A549 (cell line): ENCODE measurements around the gene PEX16. TPM values are rescaled to one million over a fixed set of nuclear protein-coding genes. Genes with fewer than 3 reads are reported as not detected.

Experiments
- ATAC-seq, 2 experiments: fragments of 200-7000 bp in 1 of 2; fragments of >200 bp in 1 of 2; cut with Nextera tagmentation in 1 of 2; cut with Tn5 transposase in 1 of 2; 3 replicates each; pipeline versions ENCODE4 v1.8.0 to v1.9.1; 2018 to 2020; ENCODE audit warnings: mild to moderate bottlenecking in 1 of 2, moderate library complexity in 1 of 2
- CTCF ChIA-PET: fragments of 300-600 bp; sonication (Branson Sonifier 250); formaldehyde crosslinking; extraction: SDS; loops from one replicate; lab custom pipeline; 2021; ENCODE audit warnings: antibody characterized with exemption, inconsistent platforms; lab: Yijun Ruan, JAX
- POLR2A ChIA-PET: fragments of 350-600 bp; formaldehyde crosslinking; extraction: SDS; loops from one replicate; lab custom pipeline; 2021; ENCODE audit warnings: antibody characterized with exemption, inconsistent platforms; lab: Yijun Ruan, JAX
- DNase-seq, 2 experiments: peaks; one replicate each; pipeline versions ENCODE4 v3.0.0 to v3.0.0-alpha.2; 2011 to 2016; ENCODE audit warnings: low read depth in 1 of 2, low spot score in 1 of 2
- FAIRE-seq: peaks from 2 replicates; lab custom pipeline; 2011; peaks lifted over from hg19 to GRCh38; lab: Jason Lieb, UNC
- H3K27ac ChIP-seq, 2 experiments: fragments of >200 bp; sonication (Bioruptor Twin); formaldehyde crosslinking; 3 replicates each; pipeline ENCODE4 v1.5.1; 2016 to 2017
- H3K4me1 ChIP-seq: fragments of >200 bp; sonication (Bioruptor Twin); formaldehyde crosslinking; 3 replicates; pipeline ENCODE4 v1.6.1; 2016
- H3K4me2 ChIP-seq: fragments of >200 bp; sonication (Bioruptor Twin); formaldehyde crosslinking; 3 replicates; pipeline ENCODE4 v1.6.1; 2016
- H3K4me3 ChIP-seq: fragments of >200 bp; sonication (Bioruptor Twin); formaldehyde crosslinking; 3 replicates; pipeline ENCODE4 v1.5.1; 2016
- H3K9me3 ChIP-seq: fragments of >200 bp; sonication (Bioruptor Twin); formaldehyde crosslinking; 3 replicates; pipeline ENCODE4 v1.6.1; 2016
- CBX2 ChIP-seq: fragments of 200-600 bp; sonication (generic); IDR thresholded peaks from 2 replicates; pipeline ENCODE4 v1.6.1; 2016; ENCODE audit warnings: low read depth, mild to moderate bottlenecking, borderline replicate concordance
- CBX8 ChIP-seq: fragments of 200-600 bp; sonication (generic); IDR thresholded peaks from 2 replicates; pipeline ENCODE4 v1.6.1; 2016
- CEBPB ChIP-seq, 2 experiments: fragments of >200 bp in 1 of 2; sonication (Bioruptor Twin) in 1 of 2; formaldehyde crosslinking in 1 of 2; IDR thresholded peaks; 2 replicates each; pipeline ENCODE4 v1.6.1; 2012 to 2016
- CHD4 ChIP-seq: fragments of 200-600 bp; sonication (generic); IDR thresholded peaks from 2 replicates; pipeline ENCODE4 v1.6.1; 2016; ENCODE audit warnings: antibody characterized with exemption, mild to moderate bottlenecking, borderline replicate concordance
- EHF ChIP-seq: fragments of 250-450 bp; sonication (Bioruptor Pico); IDR thresholded peaks from 2 replicates; pipeline ENCODE4 v1.5.0; 2020; ENCODE audit warnings: mild to moderate bottlenecking
- FOSB ChIP-seq: fragments of 250-450 bp; sonication (Bioruptor Pico); IDR thresholded peaks from 2 replicates; pipeline ENCODE4 v1.5.0; 2020; ENCODE audit warnings: mild to moderate bottlenecking, moderate library complexity
- HES2 ChIP-seq: fragments of >200 bp; sonication (Bioruptor Twin); formaldehyde crosslinking; IDR thresholded peaks from 2 replicates; pipeline ENCODE4 v1.6.1; 2016
- HOXA7 ChIP-seq: fragments of 250-450 bp; sonication (Bioruptor Pico); IDR thresholded peaks from 2 replicates; pipeline ENCODE4 v1.5.0; 2020; ENCODE audit warnings: mild to moderate bottlenecking, moderate library complexity
- HOXB13 ChIP-seq: fragments of 250-450 bp; sonication (Bioruptor Pico); IDR thresholded peaks from 2 replicates; pipeline ENCODE4 v1.5.0; 2020; ENCODE audit warnings: low read depth, mild to moderate bottlenecking, moderate library complexity
- JUN ChIP-seq, 2 experiments: fragments of >200 bp; sonication (Bioruptor Twin); formaldehyde crosslinking; IDR thresholded peaks; 2 replicates in 1 of 2; 3 replicates in 1 of 2; pipeline ENCODE4 v1.6.1; 2016 to 2017
- KDM5A ChIP-seq: fragments of 200-600 bp; sonication (generic); IDR thresholded peaks from 2 replicates; pipeline ENCODE4 v1.6.1; 2016; ENCODE audit warnings: antibody characterized with exemption, mild to moderate bottlenecking
- MAX ChIP-seq: IDR thresholded peaks from 2 replicates; pipeline ENCODE4 v1.6.1; 2012
- NFE2L2 ChIP-seq: fragments of 150-350 bp; conservative IDR thresholded peaks from 2 replicates; pipeline ENCODE4 v1.6.1; 2014; ENCODE audit warnings: low read length
- NR3C1 ChIP-seq: fragments of >200 bp; sonication (Bioruptor Twin); formaldehyde crosslinking; IDR thresholded peaks from 3 replicates; pipeline ENCODE4 v1.6.1; 2017
- PHF8 ChIP-seq: fragments of 200-600 bp; sonication (generic); IDR thresholded peaks from 2 replicates; pipeline ENCODE4 v1.6.1; 2016; ENCODE audit warnings: low read depth, mild to moderate bottlenecking, antibody characterized with exemption, moderate library complexity, borderline replicate concordance
- POLR2A ChIP-seq: IDR thresholded peaks from 2 replicates; pipeline ENCODE4 v1.6.1; 2012; ENCODE audit warnings: mild to moderate bottlenecking, low read length
- RAD21 ChIP-seq, 2 experiments: fragments of >200 bp in 1 of 2; sonication (Bioruptor Twin) in 1 of 2; formaldehyde crosslinking in 1 of 2; IDR thresholded peaks in 1 of 2; conservative IDR thresholded peaks in 1 of 2; 2 replicates in 1 of 2; 3 replicates in 1 of 2; pipeline ENCODE4 v1.6.1; 2012 to 2018; ENCODE audit warnings: inconsistent platforms in 1 of 2
- RFX5 ChIP-seq: fragments of 450-650 bp; IDR thresholded peaks from 2 replicates; pipeline ENCODE4 v1.7.1; 2014; ENCODE audit warnings: antibody characterized with exemption, mild to moderate bottlenecking, moderate library complexity
- RNF2 ChIP-seq: fragments of 200-600 bp; sonication (generic); IDR thresholded peaks from 2 replicates; pipeline ENCODE4 v1.6.1; 2016; ENCODE audit warnings: low read depth, mild to moderate bottlenecking, antibody characterized with exemption, moderate library complexity, borderline replicate concordance
- SMC3 ChIP-seq: fragments of >200 bp; sonication (Bioruptor Twin); formaldehyde crosslinking; IDR thresholded peaks from 3 replicates; pipeline ENCODE4 v1.6.1; 2018; ENCODE audit warnings: inconsistent platforms
- WGBS: methylation state at CpG from one replicate; pipeline ENCODE4 v1.1.6; 2017; ENCODE audit errors: missing lambda C conversion rate; 5-methylcytosine and 5-hydroxymethylcytosine counted together
- polyA minus RNA-seq: library from RNA; depleted of rRNA, polyadenylated mRNA; stranded (reverse); fragments of >200 nt; gene quantifications from 2 replicates; pipeline ENCODE4 v1.2.3, GENCODE V29; 2011; rRNA and poly(A)+ RNA removed
- polyA plus RNA-seq, 4 experiments: library from polyadenylated mRNA; depleted of rRNA in 3 of 4; stranded (reverse); fragments of >200 nt; fragmentation: RNase III in 1 of 4; extraction: RNeasy Plus Mini Kit Qiagen cat#74134 plus additional on column Dnase treatment in 1 of 4; gene quantifications; 2 replicates in 3 of 4; 3 replicates in 1 of 4; pipeline ENCODE4 v1.2.3, GENCODE V29; 2011 to 2017
- TF ChIP-seq, protein P1 (sequence below): fragments of >200 bp; sonication (Bioruptor Twin); formaldehyde crosslinking; IDR thresholded peaks from 3 replicates; pipeline ENCODE4 v1.6.1; 2016
- TF ChIP-seq, protein P2 (sequence below): IDR thresholded peaks from 2 replicates; pipeline ENCODE4 v1.6.1; 2012
- TF ChIP-seq, protein P3 (sequence below): fragments of >200 bp; sonication (Bioruptor Twin); formaldehyde crosslinking; IDR thresholded peaks from 3 replicates; pipeline ENCODE4 v1.5.1; 2016
- TF ChIP-seq, protein P4 (sequence below): fragments of 150-350 bp; IDR thresholded peaks from 2 replicates; pipeline ENCODE4 v1.6.1; 2014; ENCODE audit warnings: low read depth, mild to moderate bottlenecking, low read length

Gene PEX16
- polyA plus RNA-seq (2011; rRNA removed) (18.0 and 20.2 TPM in 2 replicates), polyA plus RNA-seq (2017; fragmentation: RNase III; extraction: RNeasy Plus Mini Kit Qiagen cat#74134 plus additional on column Dnase treatment) (16.2 to 18.2 TPM (median 17.8 TPM) in 3 replicates), polyA minus RNA-seq (8.4 and 12.7 TPM in 2 replicates)
- 28.6 and 34.6 TPM in 2 replicates for polyA plus RNA-seq (2012; cell fraction: cytosol; rRNA removed)
- polyA plus RNA-seq (2012; cell fraction: nucleus; rRNA removed) = 83.0 and 92.0 TPM in 2 replicates

GRCh38 chr11:45917623-45918330 is at the start of gene PEX16:
TSS of gene PEX16 (minus strand) at chr11:45917877. CDS start at chr11:45917811, 66 bp downstream.
- WGBS = 1% methylated on average over 31 of the region's 45 CpGs
- peak; percentile 97 to 99 for DNase-seq
- FAIRE-seq = no peak
- peak; percentile 86 to 92 for ATAC-seq
- Histone ChIP-seq H3K4me3 (peak within 1 kb of the TSS; percentile 81), H3K4me1 (peaks cover 13% of the 10 kb centered on the region; the same call in 2 of the 3 replicates), H3K27ac (peak within 1 kb of the TSS; percentile 88 to 96), H3K9me3 (no peaks in the 10 kb centered on the region), H3K4me2 (peak within 1 kb of the TSS; percentile 86)
- TF ChIP-seq NR3C1 = no peak
- TF ChIP-seq JUN (IDR thresholded peaks at IDR 0.05) = peak; percentile 72 to 77; a peak in 3 of 5 replicates
- peak; percentile 85 to 96 for TF ChIP-seq CEBPB (IDR thresholded peaks at IDR 0.05)
- no peak for TF ChIP-seq CBX2
- TF ChIP-seq CBX8 = no peak
- TF ChIP-seq, protein P1, sequence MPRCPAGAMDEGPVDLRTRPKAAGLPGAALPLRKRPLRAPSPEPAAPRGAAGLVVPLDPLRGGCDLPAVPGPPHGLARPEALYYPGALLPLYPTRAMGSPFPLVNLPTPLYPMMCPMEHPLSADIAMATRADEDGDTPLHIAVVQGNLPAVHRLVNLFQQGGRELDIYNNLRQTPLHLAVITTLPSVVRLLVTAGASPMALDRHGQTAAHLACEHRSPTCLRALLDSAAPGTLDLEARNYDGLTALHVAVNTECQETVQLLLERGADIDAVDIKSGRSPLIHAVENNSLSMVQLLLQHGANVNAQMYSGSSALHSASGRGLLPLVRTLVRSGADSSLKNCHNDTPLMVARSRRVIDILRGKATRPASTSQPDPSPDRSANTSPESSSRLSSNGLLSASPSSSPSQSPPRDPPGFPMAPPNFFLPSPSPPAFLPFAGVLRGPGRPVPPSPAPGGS = peak; percentile 71; the same call in 1 of the 3 replicates
- TF ChIP-seq, protein P2, sequence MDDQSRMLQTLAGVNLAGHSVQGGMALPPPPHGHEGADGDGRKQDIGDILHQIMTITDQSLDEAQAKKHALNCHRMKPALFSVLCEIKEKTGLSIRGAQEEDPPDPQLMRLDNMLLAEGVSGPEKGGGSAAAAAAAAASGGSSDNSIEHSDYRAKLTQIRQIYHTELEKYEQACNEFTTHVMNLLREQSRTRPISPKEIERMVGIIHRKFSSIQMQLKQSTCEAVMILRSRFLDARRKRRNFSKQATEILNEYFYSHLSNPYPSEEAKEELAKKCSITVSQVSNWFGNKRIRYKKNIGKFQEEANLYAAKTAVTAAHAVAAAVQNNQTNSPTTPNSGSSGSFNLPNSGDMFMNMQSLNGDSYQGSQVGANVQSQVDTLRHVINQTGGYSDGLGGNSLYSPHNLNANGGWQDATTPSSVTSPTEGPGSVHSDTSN = 0 out of 2 replicates have a peak, but pooled peaks have one; percentile 33
- peak; percentile 87 for TF ChIP-seq POLR2A
- peak; percentile 82 for TF ChIP-seq RFX5
- TF ChIP-seq PHF8 = peak; percentile 86; the same call in 1 of the 2 replicates
- TF ChIP-seq NFE2L2 = no peak
- TF ChIP-seq HES2 = no peak
- peak; percentile 67 for TF ChIP-seq MAX
- no peak for TF ChIP-seq FOSB
- peak; percentile 47 for TF ChIP-seq KDM5A
- TF ChIP-seq RNF2 = no peak
- TF ChIP-seq HOXB13 (CRISPR knock-in tag) = no peak
- ChIA-PET POLR2A (interaction anchor here (0.7 to 1.4 kb wide), 9 partner anchors 9 to 203 kb away, joined by 3 to 9 read pairs (median 6); partner anchors contain the start of gene PHF21A), CTCF (interaction anchor here (0.9 to 3.6 kb wide), 5 partner anchors 10 to 51 kb away, joined by 3 to 12 read pairs (median 3); no protein-coding TSS in a partner anchor)

DNA sequence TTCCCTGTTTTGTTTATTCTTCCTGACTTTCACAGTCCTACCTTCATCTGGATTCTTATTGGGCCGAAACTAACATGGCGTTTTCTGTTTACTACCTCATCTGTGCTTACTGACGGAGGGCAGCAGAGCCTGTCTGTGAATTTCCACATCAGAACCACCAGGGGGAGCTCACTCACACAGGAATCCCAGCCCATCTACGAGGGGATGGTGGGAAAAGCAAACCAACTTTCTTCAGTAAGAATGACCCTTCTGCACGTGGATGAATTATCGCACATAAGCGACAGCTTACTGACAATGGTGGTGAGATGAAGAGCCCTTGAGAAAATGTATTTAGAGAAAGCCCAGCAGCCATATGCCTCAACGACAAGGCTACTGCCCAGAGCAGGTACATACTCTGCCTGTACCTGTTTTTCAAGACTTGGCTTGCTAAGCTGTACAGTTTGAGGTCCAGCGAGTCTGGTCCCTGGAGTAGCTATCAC is 47.3 kb upstream of the PEX16 start:
- CTCF ChIA-PET = interaction anchor here (0.7 to 4.6 kb wide), 72 partner anchors 8 to 457 kb away, joined by 3 to 47 read pairs (median 4); partner anchors contain the start of genes CREB3L1, LARGE2 and PEX16
- no peak for TF ChIP-seq EHF (CRISPR knock-in tag)
- TF ChIP-seq PHF8 = no peak
- TF ChIP-seq CHD4 = no peak
- no peak for TF ChIP-seq NR3C1
- TF ChIP-seq, protein P3, sequence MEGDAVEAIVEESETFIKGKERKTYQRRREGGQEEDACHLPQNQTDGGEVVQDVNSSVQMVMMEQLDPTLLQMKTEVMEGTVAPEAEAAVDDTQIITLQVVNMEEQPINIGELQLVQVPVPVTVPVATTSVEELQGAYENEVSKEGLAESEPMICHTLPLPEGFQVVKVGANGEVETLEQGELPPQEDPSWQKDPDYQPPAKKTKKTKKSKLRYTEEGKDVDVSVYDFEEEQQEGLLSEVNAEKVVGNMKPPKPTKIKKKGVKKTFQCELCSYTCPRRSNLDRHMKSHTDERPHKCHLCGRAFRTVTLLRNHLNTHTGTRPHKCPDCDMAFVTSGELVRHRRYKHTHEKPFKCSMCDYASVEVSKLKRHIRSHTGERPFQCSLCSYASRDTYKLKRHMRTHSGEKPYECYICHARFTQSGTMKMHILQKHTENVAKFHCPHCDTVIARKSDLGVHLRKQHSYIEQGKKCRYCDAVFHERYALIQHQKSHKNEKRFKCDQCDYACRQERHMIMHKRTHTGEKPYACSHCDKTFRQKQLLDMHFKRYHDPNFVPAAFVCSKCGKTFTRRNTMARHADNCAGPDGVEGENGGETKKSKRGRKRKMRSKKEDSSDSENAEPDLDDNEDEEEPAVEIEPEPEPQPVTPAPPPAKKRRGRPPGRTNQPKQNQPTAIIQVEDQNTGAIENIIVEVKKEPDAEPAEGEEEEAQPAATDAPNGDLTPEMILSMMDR = peak; percentile 92
- no peak for TF ChIP-seq HOXA7
- peak; percentile 72 for TF ChIP-seq SMC3
- TF ChIP-seq, protein P4, sequence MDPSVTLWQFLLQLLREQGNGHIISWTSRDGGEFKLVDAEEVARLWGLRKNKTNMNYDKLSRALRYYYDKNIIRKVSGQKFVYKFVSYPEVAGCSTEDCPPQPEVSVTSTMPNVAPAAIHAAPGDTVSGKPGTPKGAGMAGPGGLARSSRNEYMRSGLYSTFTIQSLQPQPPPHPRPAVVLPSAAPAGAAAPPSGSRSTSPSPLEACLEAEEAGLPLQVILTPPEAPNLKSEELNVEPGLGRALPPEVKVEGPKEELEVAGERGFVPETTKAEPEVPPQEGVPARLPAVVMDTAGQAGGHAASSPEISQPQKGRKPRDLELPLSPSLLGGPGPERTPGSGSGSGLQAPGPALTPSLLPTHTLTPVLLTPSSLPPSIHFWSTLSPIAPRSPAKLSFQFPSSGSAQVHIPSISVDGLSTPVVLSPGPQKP = no peak
- peak; percentile 61 to 73 for TF ChIP-seq RAD21 (conservative IDR thresholded peaks at IDR 0.05 in 1 of 2, IDR thresholded peaks at IDR 0.05 in 1 of 2)
- WGBS = 18% methylated on average over 9 of the region's 9 CpGs
- H3K27ac ChIP-seq = no peak overlapping the region
- peak overlapping the region; percentile 40; the same call in 2 of the 3 replicates for H3K4me2 ChIP-seq
- peak; percentile 65 to 75 for DNase-seq
- no peaks in the 10 kb centered on the region for H3K9me3 ChIP-seq
- POLR2A ChIA-PET = no interaction called here
- peak; percentile 97 to 99 for ATAC-seq
- peak; percentile 96 for FAIRE-seq
- H3K4me3 ChIP-seq = no peak overlapping the region
- no peaks in the 10 kb centered on the region for H3K4me1 ChIP-seq
